ENCODE measurements around the gene STX10. TPM values are rescaled to one million over a fixed set of nuclear protein-coding genes. Genes with fewer than 3 reads are reported as not detected.

STX10 gene
- total and polyA plus RNA-seq, 8 donors, result 14.0 to 73.5 (median 17.2) TPM

DNA sequence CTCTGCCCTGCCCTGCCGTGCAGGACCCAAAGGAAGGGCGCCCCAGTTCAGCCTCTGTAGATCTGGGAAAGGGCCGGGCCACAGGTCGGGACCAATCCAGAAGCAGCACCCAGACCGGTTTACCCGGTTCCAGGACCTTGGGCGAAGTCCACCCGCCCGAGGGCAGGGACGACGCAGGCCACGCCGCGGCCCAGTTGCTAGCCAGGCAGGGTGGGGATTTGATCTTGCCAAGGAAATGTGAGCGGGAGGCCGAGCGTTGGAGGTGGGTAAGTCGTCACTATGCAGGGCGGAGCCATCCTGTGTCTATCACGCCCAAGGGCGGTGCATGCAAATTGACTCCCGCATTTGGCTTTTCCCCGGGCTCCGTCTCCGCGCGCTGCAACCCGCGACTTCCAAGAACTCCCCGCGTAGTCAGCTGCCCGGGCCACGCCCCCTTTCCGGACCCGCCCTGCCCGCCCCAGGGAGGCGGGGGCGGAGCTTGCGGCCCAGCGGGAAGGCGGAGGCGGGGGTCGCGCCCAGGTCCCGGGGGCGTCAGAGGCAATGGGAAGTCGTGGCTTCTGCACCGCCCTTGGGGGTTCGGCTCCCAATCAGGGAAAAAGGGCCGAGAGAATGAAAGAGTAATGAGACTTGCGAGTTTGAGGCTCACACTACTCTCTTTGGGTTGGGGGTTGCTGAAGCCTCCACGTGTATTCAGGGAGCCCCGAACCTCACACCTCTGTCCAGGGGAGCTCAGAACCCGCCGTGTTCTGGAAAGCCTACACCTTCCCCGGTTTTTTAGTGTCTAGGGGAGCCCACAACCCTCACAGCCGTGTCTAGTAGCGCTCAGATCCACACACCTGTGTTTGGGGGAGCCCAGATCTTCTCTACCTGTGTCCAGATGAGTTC is 12.8 kb upstream of the STX10 start:
- Histone ChIP-seq H3K4me1 (peaks cover 16 to 23% (median 20%) of the 10 kb centered on the region in 3 donors), H3K4me3 (peak overlapping the region; percentile 13 to 34 (median 29))
- intact Hi-C loops (cut with DNase I), result no loop called here

DNA sequence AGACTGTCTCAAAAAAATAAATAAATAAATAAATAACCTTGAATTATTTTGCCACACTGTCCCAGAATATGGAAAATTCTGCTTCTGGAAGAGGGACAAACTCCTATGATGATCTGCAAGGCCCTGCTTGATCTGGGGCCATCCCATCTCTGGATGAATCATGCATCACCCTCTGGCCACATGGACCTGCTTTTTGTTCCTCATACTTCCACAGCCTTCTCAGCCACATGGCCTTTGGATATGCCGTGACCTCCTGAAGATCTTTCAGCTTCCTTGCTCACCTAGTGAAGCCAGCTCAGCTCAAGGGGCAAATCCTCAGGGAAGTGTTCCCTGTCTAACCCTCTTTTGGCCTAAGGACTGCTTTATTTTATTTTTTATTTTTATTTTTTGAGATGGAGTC is 10.4 kb upstream of the STX10 start:
- TF ChIP-seq, protein P1, sequence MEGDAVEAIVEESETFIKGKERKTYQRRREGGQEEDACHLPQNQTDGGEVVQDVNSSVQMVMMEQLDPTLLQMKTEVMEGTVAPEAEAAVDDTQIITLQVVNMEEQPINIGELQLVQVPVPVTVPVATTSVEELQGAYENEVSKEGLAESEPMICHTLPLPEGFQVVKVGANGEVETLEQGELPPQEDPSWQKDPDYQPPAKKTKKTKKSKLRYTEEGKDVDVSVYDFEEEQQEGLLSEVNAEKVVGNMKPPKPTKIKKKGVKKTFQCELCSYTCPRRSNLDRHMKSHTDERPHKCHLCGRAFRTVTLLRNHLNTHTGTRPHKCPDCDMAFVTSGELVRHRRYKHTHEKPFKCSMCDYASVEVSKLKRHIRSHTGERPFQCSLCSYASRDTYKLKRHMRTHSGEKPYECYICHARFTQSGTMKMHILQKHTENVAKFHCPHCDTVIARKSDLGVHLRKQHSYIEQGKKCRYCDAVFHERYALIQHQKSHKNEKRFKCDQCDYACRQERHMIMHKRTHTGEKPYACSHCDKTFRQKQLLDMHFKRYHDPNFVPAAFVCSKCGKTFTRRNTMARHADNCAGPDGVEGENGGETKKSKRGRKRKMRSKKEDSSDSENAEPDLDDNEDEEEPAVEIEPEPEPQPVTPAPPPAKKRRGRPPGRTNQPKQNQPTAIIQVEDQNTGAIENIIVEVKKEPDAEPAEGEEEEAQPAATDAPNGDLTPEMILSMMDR (IDR thresholded peaks at IDR 0.05), result no peak
- Histone ChIP-seq H3K4me3 (no peak overlapping the region), H3K27ac (peak overlapping the region in 2 of 4 donors; percentile 23 to 97), H3K9me3 (no peaks in the 10 kb centered on the region), H3K36me3 (no peaks in the 10 kb centered on the region), H3K27me3 (no peaks in the 10 kb centered on the region), H3K4me1 (peaks cover 19 to 36% (median 19%) of the 10 kb centered on the region in 3 donors)
- ATAC-seq (no peak), FAIRE-seq (no peak), DNase-seq (no peak)
- WGBS, 2 donors, result 66 to 79% methylated on average over 1 of the region's 1 CpG
- intact Hi-C loops (cut with DNase I), result no loop called here

More for the DNA sequence above, 12.8 kb upstream of the STX10 start:
- H3K27me3 ChIP-seq, result no peaks in the 10 kb centered on the region
- peak; percentile 81 to 89 (median 85) for ATAC-seq
- TF ChIP-seq, protein P1 (IDR thresholded peaks at IDR 0.05), result no peak
- WGBS, 2 donors, result 1 to 2% methylated on average over 57 to 58 of the region's 58 CpGs
- peak overlapping the region; percentile 90 to 97 (median 94) for H3K27ac ChIP-seq
- no peak for FAIRE-seq
- H3K9me3 ChIP-seq, result no peaks in the 10 kb centered on the region
- no peaks in the 10 kb centered on the region for H3K36me3 ChIP-seq
- DNase-seq, result peak; percentile 96 to 100 (median 99)

DNA sequence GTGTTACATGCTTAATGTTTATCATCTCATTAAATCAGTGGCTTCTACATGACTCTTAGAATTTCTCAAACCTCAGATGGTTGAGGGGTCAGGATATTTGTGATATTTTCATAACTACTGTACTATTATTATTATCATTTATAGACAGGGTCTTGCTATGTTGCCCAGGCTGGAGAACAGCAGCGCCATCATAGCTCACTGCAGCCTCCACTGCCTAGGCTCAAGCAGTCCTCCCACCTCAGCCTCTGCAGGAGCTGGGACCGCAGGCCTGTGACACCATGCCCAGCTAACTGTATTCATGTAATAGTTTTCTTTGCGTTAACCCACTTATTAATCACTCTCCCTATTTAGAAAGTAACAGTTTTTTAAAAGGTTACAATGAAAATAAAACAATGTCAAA is 9.5 kb upstream of the STX10 start:
- Histone ChIP-seq H3K4me1 (peaks cover 12 to 36% (median 20%) of the 10 kb centered on the region in 3 donors), H3K27ac (no peak overlapping the region), H3K9me3 (no peaks in the 10 kb centered on the region), H3K4me3 (no peak overlapping the region), H3K36me3 (no peaks in the 10 kb centered on the region), H3K27me3 (no peaks in the 10 kb centered on the region)
- DNase-seq (no peak), FAIRE-seq (no peak), ATAC-seq (no peak)
- TF ChIP-seq, protein P1 (IDR thresholded peaks at IDR 0.05), result no peak
- intact Hi-C loops (cut with DNase I), result no loop called here
- WGBS, 2 donors, result 90 to 92% methylated on average over 3 of the region's 3 CpGs

DNA sequence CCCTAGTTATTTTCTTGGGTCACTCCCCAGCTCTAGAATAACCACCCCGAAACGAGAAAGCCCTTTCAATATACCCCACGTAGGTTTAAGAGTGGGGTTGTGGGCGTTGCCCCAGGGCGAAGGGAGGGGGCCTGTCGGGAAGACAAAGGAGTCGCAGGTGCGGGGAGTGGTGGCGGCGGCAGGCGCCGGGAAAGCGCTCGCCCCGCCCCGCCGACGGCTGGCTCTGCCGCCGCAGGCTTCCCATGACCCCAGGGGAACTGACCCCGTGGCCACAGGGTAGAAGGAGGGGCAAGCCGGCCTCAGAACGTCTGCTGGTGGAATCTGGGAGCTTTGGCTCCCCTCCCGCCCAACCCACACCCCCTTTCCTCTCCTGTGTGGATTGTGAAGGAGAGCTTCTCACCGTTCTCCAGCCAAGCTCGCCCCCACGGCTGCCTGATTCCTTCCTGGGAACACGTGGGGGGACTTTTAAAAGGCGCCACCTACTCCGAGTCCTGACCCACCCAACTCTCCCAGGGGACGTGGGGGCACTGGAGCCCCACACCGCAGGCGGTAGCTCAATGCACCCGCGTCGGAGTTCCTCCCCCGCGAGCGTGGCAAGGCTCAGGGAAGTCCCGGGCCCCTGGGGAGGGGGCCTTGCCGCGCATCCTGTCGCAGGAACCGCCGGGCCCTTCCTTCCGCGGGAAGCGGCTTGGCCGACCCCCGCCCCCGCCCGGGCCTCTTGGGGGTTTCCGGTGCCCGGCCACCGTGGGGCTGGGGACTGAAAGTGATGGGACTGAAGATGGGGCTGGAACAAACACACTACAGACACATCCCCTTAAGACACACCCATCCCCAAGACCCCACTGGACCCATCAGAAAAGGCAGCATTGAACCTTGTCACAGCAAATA is 5.5 kb upstream of the STX10 start:
- H3K4me3 ChIP-seq, result peak overlapping the region; percentile 20 to 100 (median 96)
- no peaks in the 10 kb centered on the region for H3K27me3 ChIP-seq
- peak overlapping the region; percentile 92 to 100 (median 99) for H3K27ac ChIP-seq
- WGBS, 2 donors, result 7 to 11% methylated on average over 51 to 55 of the region's 55 CpGs
- ATAC-seq, result peak; percentile 14 to 37 (median 20)
- intact Hi-C loops (cut with DNase I), result no loop called here
- H3K9me3 ChIP-seq, result no peaks in the 10 kb centered on the region
- no peak for FAIRE-seq
- H3K4me1 ChIP-seq, result peaks cover 4 to 24% (median 10%) of the 10 kb centered on the region in 3 donors
- H3K36me3 ChIP-seq, result no peaks in the 10 kb centered on the region
- TF ChIP-seq, protein P1 (IDR thresholded peaks at IDR 0.05), result no peak
- peak; percentile 83 to 91 (median 87) for DNase-seq
